Upper lobe of left lung (tissue), 4 donors: ENCODE data around the gene WDR53.

Experiments used
- EP300 ChIP-seq, 4 donors: sonication (generic); formaldehyde crosslinking; IDR thresholded peaks; one replicate each; pipeline ENCODE4 v1.5.1; 2017; ENCODE audit warnings: antibody characterized with exemption in 4 of 4, control low read depth in 2 of 4
- POLR2A ChIP-seq, 4 donors: fragments of 450-650 bp; IDR thresholded peaks; one replicate each; pipeline ENCODE4 v1.5.1; 2016 to 2017; ENCODE audit warnings: antibody characterized with exemption in 4 of 4, mild to moderate bottlenecking in 2 of 4
- TF ChIP-seq, protein P1 (sequence below), 6 experiments: fragments of 450-650 bp in 4 of 6; fragments of 200-600 bp in 2 of 6; sonication (generic) in 2 of 6; IDR thresholded peaks; one replicate each; pipeline ENCODE4 v1.5.1; 2016 to 2019; ENCODE audit warnings: antibody characterized with exemption in 6 of 6

- TF ChIP-seq, protein P1, sequence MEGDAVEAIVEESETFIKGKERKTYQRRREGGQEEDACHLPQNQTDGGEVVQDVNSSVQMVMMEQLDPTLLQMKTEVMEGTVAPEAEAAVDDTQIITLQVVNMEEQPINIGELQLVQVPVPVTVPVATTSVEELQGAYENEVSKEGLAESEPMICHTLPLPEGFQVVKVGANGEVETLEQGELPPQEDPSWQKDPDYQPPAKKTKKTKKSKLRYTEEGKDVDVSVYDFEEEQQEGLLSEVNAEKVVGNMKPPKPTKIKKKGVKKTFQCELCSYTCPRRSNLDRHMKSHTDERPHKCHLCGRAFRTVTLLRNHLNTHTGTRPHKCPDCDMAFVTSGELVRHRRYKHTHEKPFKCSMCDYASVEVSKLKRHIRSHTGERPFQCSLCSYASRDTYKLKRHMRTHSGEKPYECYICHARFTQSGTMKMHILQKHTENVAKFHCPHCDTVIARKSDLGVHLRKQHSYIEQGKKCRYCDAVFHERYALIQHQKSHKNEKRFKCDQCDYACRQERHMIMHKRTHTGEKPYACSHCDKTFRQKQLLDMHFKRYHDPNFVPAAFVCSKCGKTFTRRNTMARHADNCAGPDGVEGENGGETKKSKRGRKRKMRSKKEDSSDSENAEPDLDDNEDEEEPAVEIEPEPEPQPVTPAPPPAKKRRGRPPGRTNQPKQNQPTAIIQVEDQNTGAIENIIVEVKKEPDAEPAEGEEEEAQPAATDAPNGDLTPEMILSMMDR (IDR thresholded peaks at IDR 0.05): no peak
- TF ChIP-seq POLR2A (IDR thresholded peaks at IDR 0.05): no peak
- no peak for TF ChIP-seq EP300 (IDR thresholded peaks at IDR 0.05)
Observed at GRCh38 chr3:196602673-196603072, 34.3 kb upstream of the WDR53 start.
